Ovary (tissue), 9 donors: ENCODE measurements around the gene CDC14A. TPM values are rescaled to one million over a fixed set of nuclear protein-coding genes. Genes with fewer than 3 reads are reported as not detected.
"Not testable (repeated sequence)": the region's sequence is repeated elsewhere in the genome, so short reads cannot be mapped to it uniquely, and the experiment has no call there.

Experiments used
- DNase-seq, 5 donors: peaks; one replicate each; pipeline ENCODE4 v3.0.0-alpha.2; 2019 to 2020
- H3K27ac ChIP-seq, 2 donors: fragments of 200-600 bp; one replicate each; pipeline versions ENCODE4 v1.5.1 to v1.8.0; 2019 to 2022
- H3K27me3 ChIP-seq: fragments of 200-600 bp; one replicate; pipeline ENCODE4 v1.8.0; 2022
- H3K36me3 ChIP-seq: fragments of 200-600 bp; sonication (generic); one replicate; pipeline ENCODE4 v1.5.1; 2019
- H3K4me1 ChIP-seq: one replicate; pipeline ENCODE4 v1.8.1; 2013; ENCODE audit warnings: mild to moderate bottlenecking, moderate library complexity; ENCODE audit not compliant: insufficient read depth
- H3K4me3 ChIP-seq: fragments of 200-600 bp; sonication (generic); one replicate; pipeline ENCODE4 v1.5.1; 2017
- H3K9me3 ChIP-seq, 2 donors: fragments of 200-600 bp in 1 of 2; sonication (generic) in 1 of 2; one replicate each; pipeline versions ENCODE4 v1.5.1 to v1.8.1; 2013 to 2019; ENCODE audit warnings: mild to moderate bottlenecking in 1 of 2, moderate library complexity in 1 of 2
- EP300 ChIP-seq: sonication (generic); formaldehyde crosslinking; IDR thresholded peaks from one replicate; pipeline ENCODE4 v1.6.1; 2017; ENCODE audit warnings: antibody characterized with exemption
- POLR2A ChIP-seq: fragments of 450-650 bp; IDR thresholded peaks from one replicate; pipeline ENCODE4 v1.6.1; 2017; ENCODE audit warnings: antibody characterized with exemption, mild to moderate bottlenecking, moderate library complexity
- WGBS, 3 donors: extraction: QIAGEN DNeasy Blood & Tissue Kit in 1 of 3; methylation state at CpG; one replicate each; pipeline versions ENCODE4 v1.1.5 to v1.1.7; 2013 to 2017; 5-methylcytosine and 5-hydroxymethylcytosine counted together
- intact Hi-C, 4 donors: fragments of 100-400 bp; cut with DNase I; formaldehyde crosslinking; loops; one replicate each; pipeline versions ENCODE4 v1.11.0 to v1.15.1; 2022 to 2023
- polyA plus RNA-seq, 2 donors: library from polyadenylated mRNA; stranded (reverse); fragments of 200-250 nt in 1 of 2; fragments of 350-450 nt in 1 of 2; fragmentation: Illumina TruSeq in 1 of 2; extraction: RNeasy Lipid Tissue Mini Kit (QIAGEN cat#74804) in 1 of 2; gene quantifications; one replicate each; pipeline ENCODE4 v1.2.3, GENCODE V29; 2013 to 2014
- total RNA-seq, 7 donors: library from RNA; depleted of rRNA in 2 of 7; stranded (reverse); fragments of >200 nt in 2 of 7; fragmentation: NEBNext Ultra II Directional in 3 of 7; extraction: Animal tissue kit (Norgen Biotek cat#: 25700) in 3 of 7; gene quantifications; one replicate each; pipeline versions ENCODE4 v1.1.0 to v1.2.4, GENCODE V29; 2016 to 2023
- TF ChIP-seq, protein P1 (sequence below), 3 donors: fragments of 450-650 bp in 2 of 3; fragments of 200-600 bp in 1 of 3; IDR thresholded peaks; one replicate each; pipeline versions ENCODE4 v1.5.1 to v1.8.0; 2016 to 2022; ENCODE audit warnings: antibody characterized with exemption in 3 of 3, mild to moderate bottlenecking in 1 of 3
- donor health status: DM: no; HTN: no; CAD: no; lungs with moderate emphysema.
- donor health status: DM: no; HTN: no; CAD: no.
- donor health status: Bipolar disorder and iron deficiency.
- donor health status: DM: yes; HTN: yes; CAD: no.
- donor health status: DM: no; HTN: no; CAD: no.
- donor health status: DM: yes; HTN: yes; CAD: no.

CDC14A gene
- total and polyA plus RNA-seq, 9 donors: 4.6 to 47.4 (median 8.6) TPM

DNA sequence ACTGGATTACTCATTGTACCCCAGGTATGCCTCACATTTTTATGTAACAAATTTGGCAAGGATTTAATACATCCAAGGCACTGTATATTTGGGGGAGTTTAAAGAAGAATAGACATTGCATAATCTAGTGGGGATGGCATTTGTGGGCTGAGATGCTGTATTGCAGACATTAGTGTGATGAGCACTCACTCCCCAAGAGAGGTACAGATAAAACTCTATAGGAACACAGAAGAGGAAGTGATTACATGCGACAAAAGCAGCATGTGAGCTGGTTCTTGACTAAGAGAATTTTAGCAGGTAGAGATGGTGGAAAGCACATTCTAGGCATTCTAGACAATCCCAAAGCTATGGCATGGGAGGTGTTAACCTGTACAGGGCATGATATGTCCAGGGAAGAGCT, 24.2 kb upstream of the CDC14A start:
- Histone ChIP-seq H3K36me3 (no peaks in the 10 kb centered on the region), H3K9me3 (no peaks in the 10 kb centered on the region), H3K4me3 (no peak overlapping the region), H3K4me1 (no peaks in the 10 kb centered on the region), H3K27ac (no peak overlapping the region), H3K27me3 (no peaks in the 10 kb centered on the region)
- TF ChIP-seq POLR2A: no peak
- no peak for TF ChIP-seq EP300
- TF ChIP-seq, protein P1, sequence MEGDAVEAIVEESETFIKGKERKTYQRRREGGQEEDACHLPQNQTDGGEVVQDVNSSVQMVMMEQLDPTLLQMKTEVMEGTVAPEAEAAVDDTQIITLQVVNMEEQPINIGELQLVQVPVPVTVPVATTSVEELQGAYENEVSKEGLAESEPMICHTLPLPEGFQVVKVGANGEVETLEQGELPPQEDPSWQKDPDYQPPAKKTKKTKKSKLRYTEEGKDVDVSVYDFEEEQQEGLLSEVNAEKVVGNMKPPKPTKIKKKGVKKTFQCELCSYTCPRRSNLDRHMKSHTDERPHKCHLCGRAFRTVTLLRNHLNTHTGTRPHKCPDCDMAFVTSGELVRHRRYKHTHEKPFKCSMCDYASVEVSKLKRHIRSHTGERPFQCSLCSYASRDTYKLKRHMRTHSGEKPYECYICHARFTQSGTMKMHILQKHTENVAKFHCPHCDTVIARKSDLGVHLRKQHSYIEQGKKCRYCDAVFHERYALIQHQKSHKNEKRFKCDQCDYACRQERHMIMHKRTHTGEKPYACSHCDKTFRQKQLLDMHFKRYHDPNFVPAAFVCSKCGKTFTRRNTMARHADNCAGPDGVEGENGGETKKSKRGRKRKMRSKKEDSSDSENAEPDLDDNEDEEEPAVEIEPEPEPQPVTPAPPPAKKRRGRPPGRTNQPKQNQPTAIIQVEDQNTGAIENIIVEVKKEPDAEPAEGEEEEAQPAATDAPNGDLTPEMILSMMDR (IDR thresholded peaks at IDR 0.05): no peak
- intact Hi-C loops: no loop called here
- DNase-seq: no peak
- WGBS, 3 donors: 92 to 98% (median 97%) methylated on average over 1 of the region's 1 CpG

DNA sequence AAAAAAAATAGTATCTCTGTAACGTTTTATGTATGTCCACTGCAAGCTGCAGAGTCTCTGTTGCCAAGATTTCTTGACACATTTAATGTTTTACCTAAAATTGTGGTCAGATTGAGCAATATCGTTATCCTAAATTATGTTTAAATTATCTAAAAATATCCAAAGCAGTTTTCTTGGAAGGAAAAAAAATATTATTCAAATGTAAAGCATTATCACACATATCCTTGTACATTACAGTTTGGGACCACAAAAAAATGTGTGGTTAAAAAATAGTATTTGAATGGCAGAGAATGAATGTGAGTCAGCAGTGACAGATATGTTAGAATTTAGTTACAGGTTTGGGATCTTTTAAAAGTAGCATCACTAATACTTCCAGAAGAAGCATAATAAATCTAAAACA, 21.2 kb upstream of the CDC14A start:
- H3K27me3 ChIP-seq, H3K4me3 ChIP-seq, H3K27ac ChIP-seq, DNase-seq, H3K36me3 ChIP-seq, H3K9me3 ChIP-seq, H3K4me1 ChIP-seq, intact Hi-C loops: not testable (repeated sequence)
- WGBS, 3 donors: 6 to 16% (median 11%) methylated on average over 2 of the region's 2 CpGs

DNA sequence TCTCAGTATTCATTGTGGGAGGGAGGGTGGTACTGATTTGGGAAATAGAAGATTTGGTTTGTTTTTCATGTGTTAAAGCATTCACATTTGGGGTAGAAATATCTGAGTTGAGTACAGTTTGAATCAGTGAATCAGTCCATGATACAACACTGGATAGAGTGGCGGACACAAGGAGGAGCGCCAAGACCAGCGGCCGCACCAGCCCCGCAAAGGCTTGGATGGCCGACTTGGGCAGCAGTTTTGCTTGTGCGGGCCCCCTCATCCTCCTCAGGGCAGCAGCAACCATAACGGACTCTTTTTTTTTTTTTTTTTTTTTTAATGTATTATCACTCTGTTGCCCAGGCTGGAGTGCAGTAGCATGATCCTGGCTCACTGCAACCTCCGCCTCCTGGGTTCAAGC, 20.0 kb upstream of the CDC14A start:
- DNase-seq: no peak
- Histone ChIP-seq H3K9me3 (no peaks in the 10 kb centered on the region), H3K4me1 (no peaks in the 10 kb centered on the region), H3K27me3 (no peaks in the 10 kb centered on the region), H3K4me3 (no peak overlapping the region), H3K36me3 (no peaks in the 10 kb centered on the region), H3K27ac (no peak overlapping the region)
- no peak for TF ChIP-seq POLR2A
- TF ChIP-seq, protein P1 (IDR thresholded peaks at IDR 0.05): no peak
- TF ChIP-seq EP300: no peak
- WGBS, 3 donors: 84 to 95% (median 92%) methylated on average over 9 of the region's 9 CpGs
- intact Hi-C loops: no loop called here

DNA sequence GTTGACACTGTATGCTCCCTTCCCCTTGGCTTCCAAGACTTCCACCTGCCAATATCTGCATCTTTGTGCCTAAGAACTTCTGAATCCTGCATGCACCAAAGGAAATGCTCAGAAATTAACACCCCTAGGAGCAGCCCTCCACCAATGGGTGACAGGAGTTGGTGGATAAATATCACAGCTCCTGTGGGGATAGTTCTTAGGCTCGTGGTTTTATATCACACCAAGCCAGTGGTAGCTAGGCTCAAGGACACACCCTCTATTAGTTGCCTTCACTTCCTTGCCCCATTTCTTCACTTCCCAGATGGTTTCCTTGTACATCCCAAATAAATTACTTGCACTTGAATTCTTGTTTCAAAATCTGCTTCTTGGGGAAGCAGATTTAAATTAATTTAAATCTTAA, 16.9 kb upstream of the CDC14A start:
- Histone ChIP-seq H3K9me3 (no peaks in the 10 kb centered on the region), H3K27ac (no peak overlapping the region), H3K36me3 (no peaks in the 10 kb centered on the region), H3K27me3 (no peaks in the 10 kb centered on the region), H3K4me1 (no peaks in the 10 kb centered on the region), H3K4me3 (no peak overlapping the region)
- 15 to 50% (median 26%) methylated on average over 1 of the region's 1 CpG for WGBS, 3 donors
- TF ChIP-seq POLR2A: no peak
- TF ChIP-seq EP300: no peak
- TF ChIP-seq, protein P1 (IDR thresholded peaks at IDR 0.05): no peak
- intact Hi-C loops: no loop called here
- no peak for DNase-seq

DNA sequence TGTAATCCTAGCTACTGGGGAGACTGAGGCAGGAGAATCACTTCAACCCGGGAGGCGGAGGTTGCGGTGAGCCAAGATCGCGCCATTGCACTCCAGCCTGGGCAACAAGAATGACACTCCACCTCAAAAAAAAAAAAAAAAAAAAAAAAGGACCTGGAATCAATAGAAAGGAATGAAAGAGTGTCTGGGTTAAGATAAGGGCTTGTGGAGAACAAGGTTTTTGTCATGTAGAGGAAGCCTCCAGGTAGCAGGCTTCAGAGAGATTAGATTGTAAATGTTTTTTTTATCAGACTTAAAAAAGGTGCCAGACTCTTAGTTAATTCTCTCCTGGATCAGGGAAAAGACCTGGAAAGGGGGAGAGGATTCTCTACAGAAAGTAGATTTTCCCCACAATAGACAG, 14.4 kb upstream of the CDC14A start:
- H3K4me3 ChIP-seq, H3K9me3 ChIP-seq, H3K4me1 ChIP-seq, H3K36me3 ChIP-seq, DNase-seq, H3K27ac ChIP-seq, intact Hi-C loops, H3K27me3 ChIP-seq: not testable (repeated sequence)
- 94 to 98% (median 96%) methylated on average over 5 of the region's 5 CpGs for WGBS, 3 donors

DNA sequence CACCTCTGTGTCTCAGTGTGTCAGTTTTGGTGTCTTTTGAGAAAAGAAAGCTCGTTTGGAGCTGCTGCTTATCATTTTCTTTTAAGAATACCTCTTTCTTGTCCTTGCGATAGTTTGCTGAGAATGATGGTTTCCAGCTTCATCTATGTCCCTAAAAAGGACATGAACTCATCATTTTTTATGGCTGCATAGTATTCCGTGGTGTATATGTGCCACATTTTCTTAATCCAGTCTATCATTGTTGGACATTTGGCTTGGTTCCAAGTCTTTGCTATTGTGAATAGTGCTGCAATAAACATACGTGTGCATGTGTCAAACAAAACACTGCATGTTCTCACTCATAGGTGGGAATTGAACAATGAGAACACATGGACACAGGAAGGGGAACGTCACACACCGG, 12.6 kb upstream of the CDC14A start:
- intact Hi-C loops, H3K4me3 ChIP-seq, H3K36me3 ChIP-seq, H3K9me3 ChIP-seq, DNase-seq, H3K27me3 ChIP-seq, H3K27ac ChIP-seq, H3K4me1 ChIP-seq: not testable (repeated sequence)
- WGBS, 3 donors: 83 to 94% (median 88%) methylated on average over 6 of the region's 6 CpGs
